ENCODE data around the gene SNAP91.
A peak's percentile ranks its signal among the peaks of the same experiment; 100 is the strongest.
"Not testable (repeated sequence)": the region's sequence is repeated elsewhere in the genome, so short reads cannot be mapped to it uniquely, and the experiment has no call there.

SNAP91 gene

GRCh38 chr6:83708970-83709747 is at the start of gene SNAP91:
SNAP91 (minus strand) TSS chr6:83709101; CDS start chr6:83707927, 1,174 bp downstream.
- DNase-seq (ENCODE audit: low spot score): peak; percentile 46

GRCh38 chr6:83758533-83758932 is 49.6 kb upstream of the SNAP91 start:
- DNase-seq (ENCODE audit: low spot score): no peak

- no peak for DNase-seq (ENCODE audit: low spot score)
Observed at GRCh38 chr6:83757021-83757420, 48.1 kb upstream of the SNAP91 start.

GRCh38 chr6:83756565-83756964 is 47.7 kb upstream of the SNAP91 start:
- no peak for DNase-seq (ENCODE audit: low spot score)

- DNase-seq (ENCODE audit: low spot score): not testable (repeated sequence)
Observed at GRCh38 chr6:83752375-83752774, 43.5 kb upstream of the SNAP91 start.

GRCh38 chr6:83741089-83741488 is 32.2 kb upstream of the SNAP91 start:
- no peak for DNase-seq (ENCODE audit: low spot score)

GRCh38 chr6:83735461-83735860 is 26.6 kb upstream of the SNAP91 start:
- DNase-seq (ENCODE audit: low spot score): no peak

GRCh38 chr6:83729871-83730270 is 21.0 kb upstream of the SNAP91 start:
- no peak for DNase-seq (ENCODE audit: low spot score)

GRCh38 chr6:83722876-83723275 is 14.0 kb upstream of the SNAP91 start:
- no peak for DNase-seq (ENCODE audit: low spot score)

GRCh38 chr6:83717809-83718208 is 8.9 kb upstream of the SNAP91 start:
- no peak for DNase-seq (ENCODE audit: low spot score)

- no peak for DNase-seq (ENCODE audit: low spot score)
Observed at GRCh38 chr6:83711958-83712357, 3.1 kb upstream of the SNAP91 start.

- no peak for DNase-seq (ENCODE audit: low spot score)
Observed at GRCh38 chr6:83709748-83710050, 798 bp upstream of the SNAP91 start.

GRCh38 chr6:83708546-83708969 is 343 bp downstream of the SNAP91 start:
- DNase-seq (ENCODE audit: low spot score): peak; percentile 11

GRCh38 chr6:83707829-83708545 is 914 bp downstream of the SNAP91 start:
- peak; percentile 27 for DNase-seq (ENCODE audit: low spot score)

GRCh38 chr6:83702749-83703148 is 6.2 kb downstream of the SNAP91 start:
- DNase-seq (ENCODE audit: low spot score): no peak

GRCh38 chr6:83702077-83702476 is 6.8 kb downstream of the SNAP91 start:
- DNase-seq (ENCODE audit: low spot score): no peak

GRCh38 chr6:83696674-83697073 is 12.2 kb downstream of the SNAP91 start:
- no peak for DNase-seq (ENCODE audit: low spot score)

- no peak for DNase-seq (ENCODE audit: low spot score)
Observed at GRCh38 chr6:83685481-83685880, 23.4 kb downstream of the SNAP91 start.

- DNase-seq (ENCODE audit: low spot score): no peak
Observed at GRCh38 chr6:83677791-83678190, 31.1 kb downstream of the SNAP91 start.

- no peak for DNase-seq (ENCODE audit: low spot score)
Observed at GRCh38 chr6:83637953-83638352, 70.9 kb downstream of the SNAP91 start.

GRCh38 chr6:83636800-83637199 is 72.1 kb downstream of the SNAP91 start:
- no peak for DNase-seq (ENCODE audit: low spot score)

GRCh38 chr6:83633609-83634008 is 75.3 kb downstream of the SNAP91 start:
- DNase-seq (ENCODE audit: low spot score): no peak

GRCh38 chr6:83633149-83633548 is 75.8 kb downstream of the SNAP91 start:
- no peak for DNase-seq (ENCODE audit: low spot score)

GRCh38 chr6:83629908-83630307 is 79.0 kb downstream of the SNAP91 start:
- not testable (repeated sequence) for DNase-seq (ENCODE audit: low spot score)
